ENCODE results near the gene TIMM22. TPM values are rescaled to one million over a fixed set of nuclear protein-coding genes. Genes with fewer than 3 reads are reported as not detected.

Gene TIMM22
- polyA plus RNA-seq, 3 donors: 3.2 to 13.6 (median 13.1) TPM

DNA sequence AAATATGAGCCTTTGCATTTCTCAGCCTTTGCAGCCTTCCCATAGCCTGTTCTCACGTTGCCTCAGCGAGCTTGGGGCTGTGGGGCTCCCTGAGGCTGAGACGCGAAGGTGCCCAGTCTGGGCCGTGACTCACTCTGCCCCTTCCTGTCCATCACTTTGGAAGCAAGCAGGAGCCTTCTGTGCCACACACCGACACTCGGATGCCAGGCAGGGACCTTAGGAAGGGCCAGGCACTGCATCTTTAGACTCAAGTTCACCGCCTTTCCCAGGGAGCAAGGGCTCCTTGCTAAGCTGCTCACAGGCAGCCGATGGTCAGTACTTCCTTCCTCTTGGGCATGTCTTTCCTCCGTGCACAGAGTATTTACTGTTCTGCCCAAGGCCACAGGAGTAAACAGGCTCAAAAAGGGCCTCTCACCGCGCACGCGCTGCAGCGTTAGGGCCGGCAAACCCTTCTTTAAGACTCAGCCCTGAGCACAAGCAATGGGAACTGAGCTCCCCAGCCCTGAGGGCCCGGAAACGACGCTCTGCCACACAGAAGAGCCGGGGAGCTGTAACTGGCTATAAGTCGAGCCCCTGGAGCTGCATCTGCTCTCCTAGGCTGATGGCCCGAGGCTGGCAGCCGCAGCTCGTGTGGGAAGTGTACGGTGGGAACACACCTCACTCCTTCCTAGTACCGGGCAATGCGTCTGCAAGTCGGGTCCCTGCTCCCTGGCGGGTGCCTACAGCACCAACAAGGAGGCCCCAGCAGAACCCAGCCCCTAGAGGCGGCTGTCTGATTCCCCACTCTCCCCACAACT lies 7.2 kb downstream of the TIMM22 start:
- Histone ChIP-seq H3K9me3 (replicated peaks in 1 of 2; ENCODE audit: control insufficient read depth in 1 of 2, insufficient read depth in 1 of 2, low read length in 2 of 2) (no peaks in the 10 kb centered on the region), H3K4me3 (replicated peaks in 1 of 3; ENCODE audit: low read depth in 2 of 3, low read length in 3 of 3) (no peak overlapping the region), H3K9ac (ENCODE audit: insufficient read depth, low read length, poor library complexity, severe bottlenecking) (no peak overlapping the region), H2AFZ (ENCODE audit: insufficient read depth, low read depth, low read length, poor library complexity, severe bottlenecking) (no peak overlapping the region), H3K27ac (ENCODE audit: low read depth in 1 of 2, low read length in 2 of 2) (no peak overlapping the region), H3K79me2 (ENCODE audit: insufficient read depth, low read length) (no peaks in the 10 kb centered on the region), H3K27me3 (ENCODE audit: control insufficient read depth in 2 of 2, insufficient read depth in 2 of 2, low read length in 2 of 2) (no peaks in the 10 kb centered on the region), H3K4me1 (ENCODE audit: control insufficient read depth in 1 of 2, insufficient read depth in 2 of 2, low read length in 2 of 2) (no peaks in the 10 kb centered on the region), H4K20me1 (ENCODE audit: insufficient read depth, low read length) (peaks cover 90% of the 10 kb centered on the region), H3K4me2 (replicated peaks; ENCODE audit: extremely low read depth, low read length, poor library complexity, severe bottlenecking) (no peak overlapping the region), H3K36me3 (replicated peaks in 1 of 2; ENCODE audit: control insufficient read depth in 1 of 2, insufficient read depth in 2 of 2, low read length in 2 of 2) (peaks cover 88 to 90% of the 10 kb centered on the region in 2 donors)
- H3K36me3 Mint-ChIP-seq: peaks cover 72 to 89% of the 10 kb centered on the region in 2 donors
- 83% methylated on average over 26 of the region's 30 CpGs for WGBS (ENCODE audit: insufficient coverage)
- TF ChIP-seq, protein P1, sequence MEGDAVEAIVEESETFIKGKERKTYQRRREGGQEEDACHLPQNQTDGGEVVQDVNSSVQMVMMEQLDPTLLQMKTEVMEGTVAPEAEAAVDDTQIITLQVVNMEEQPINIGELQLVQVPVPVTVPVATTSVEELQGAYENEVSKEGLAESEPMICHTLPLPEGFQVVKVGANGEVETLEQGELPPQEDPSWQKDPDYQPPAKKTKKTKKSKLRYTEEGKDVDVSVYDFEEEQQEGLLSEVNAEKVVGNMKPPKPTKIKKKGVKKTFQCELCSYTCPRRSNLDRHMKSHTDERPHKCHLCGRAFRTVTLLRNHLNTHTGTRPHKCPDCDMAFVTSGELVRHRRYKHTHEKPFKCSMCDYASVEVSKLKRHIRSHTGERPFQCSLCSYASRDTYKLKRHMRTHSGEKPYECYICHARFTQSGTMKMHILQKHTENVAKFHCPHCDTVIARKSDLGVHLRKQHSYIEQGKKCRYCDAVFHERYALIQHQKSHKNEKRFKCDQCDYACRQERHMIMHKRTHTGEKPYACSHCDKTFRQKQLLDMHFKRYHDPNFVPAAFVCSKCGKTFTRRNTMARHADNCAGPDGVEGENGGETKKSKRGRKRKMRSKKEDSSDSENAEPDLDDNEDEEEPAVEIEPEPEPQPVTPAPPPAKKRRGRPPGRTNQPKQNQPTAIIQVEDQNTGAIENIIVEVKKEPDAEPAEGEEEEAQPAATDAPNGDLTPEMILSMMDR (IDR thresholded peaks at IDR 0.05): no peak
- H3K9me3 Mint-ChIP-seq: no peaks in the 10 kb centered on the region
- H3K4me1 Mint-ChIP-seq: no peaks in the 10 kb centered on the region
- no peak for DNase-seq
- intact Hi-C loops (cut with micrococcal nuclease): loop anchor here in 1 of 2 donors (10.0 kb wide), 1 partner anchor 51 kb away; no protein-coding TSS in a partner anchor
- peak overlapping the region in 1 of 7 donors; percentile 15 for H3K27ac Mint-ChIP-seq
- H3K27me3 Mint-ChIP-seq (ENCODE audit: low read depth in 3 of 3): peaks cover 0 to 2% (median 1%) of the 10 kb centered on the region in 3 donors
- no peak overlapping the region for H3K4me3 Mint-ChIP-seq

DNA sequence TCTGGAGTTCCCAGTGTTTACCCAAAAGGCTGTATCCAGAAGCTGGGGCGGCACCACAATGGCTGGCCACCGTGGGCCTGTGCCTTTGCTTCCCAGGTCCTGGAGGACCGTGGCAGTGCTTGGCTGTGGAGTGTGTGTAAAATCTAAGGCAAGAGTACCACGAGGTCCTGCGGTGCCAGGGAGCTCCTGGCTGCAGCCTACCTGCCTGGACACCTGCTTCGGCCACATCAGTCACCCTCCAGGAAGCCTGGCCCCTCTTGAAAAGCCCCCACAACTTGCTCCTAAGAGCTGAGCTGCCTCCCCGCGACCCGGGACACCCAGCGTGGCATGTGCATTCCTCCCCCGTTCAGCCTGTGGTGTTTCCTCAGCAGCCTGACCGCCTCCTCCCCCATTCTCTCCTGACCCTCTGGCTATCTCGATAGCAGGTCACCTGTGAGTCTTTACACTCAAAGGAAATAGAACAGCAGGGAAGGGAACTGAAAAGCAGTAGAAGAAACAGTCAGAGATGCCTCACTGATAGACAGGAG lies 7.9 kb downstream of the TIMM22 start:
- Histone ChIP-seq H3K4me1 (ENCODE audit: control insufficient read depth in 1 of 2, insufficient read depth in 2 of 2, low read length in 2 of 2) (no peaks in the 10 kb centered on the region), H3K36me3 (replicated peaks in 1 of 2; ENCODE audit: control insufficient read depth in 1 of 2, insufficient read depth in 2 of 2, low read length in 2 of 2) (peaks cover 92 to 97% of the 10 kb centered on the region in 2 donors), H3K27me3 (ENCODE audit: control insufficient read depth in 2 of 2, insufficient read depth in 2 of 2, low read length in 2 of 2) (no peaks in the 10 kb centered on the region), H3K27ac (ENCODE audit: low read depth in 1 of 2, low read length in 2 of 2) (no peak overlapping the region), H3K9ac (ENCODE audit: insufficient read depth, low read length, poor library complexity, severe bottlenecking) (no peak overlapping the region), H3K9me3 (replicated peaks in 1 of 2; ENCODE audit: control insufficient read depth in 1 of 2, insufficient read depth in 1 of 2, low read length in 2 of 2) (no peaks in the 10 kb centered on the region), H3K79me2 (ENCODE audit: insufficient read depth, low read length) (no peaks in the 10 kb centered on the region), H2AFZ (ENCODE audit: insufficient read depth, low read depth, low read length, poor library complexity, severe bottlenecking) (no peak overlapping the region), H3K4me2 (replicated peaks; ENCODE audit: extremely low read depth, low read length, poor library complexity, severe bottlenecking) (no peak overlapping the region), H3K4me3 (replicated peaks in 1 of 3; ENCODE audit: low read depth in 2 of 3, low read length in 3 of 3) (no peak overlapping the region), H4K20me1 (ENCODE audit: insufficient read depth, low read length) (peaks cover 91% of the 10 kb centered on the region)
- Mint-ChIP-seq H3K4me3 (no peak overlapping the region), H3K36me3 (peaks cover 72 to 89% of the 10 kb centered on the region in 2 donors), H3K27me3 (ENCODE audit: low read depth in 3 of 3) (peaks cover 0 to 2% (median 0%) of the 10 kb centered on the region in 3 donors), H3K27ac (peak overlapping the region in 1 of 7 donors; percentile 70), H3K4me1 (no peaks in the 10 kb centered on the region), H3K9me3 (no peaks in the 10 kb centered on the region)
- DNase-seq: no peak
- TF ChIP-seq, protein P1 (IDR thresholded peaks at IDR 0.05): no peak
- 87% methylated on average over 10 of the region's 13 CpGs for WGBS (ENCODE audit: insufficient coverage)
- intact Hi-C loops (cut with micrococcal nuclease): loop anchor here in 1 of 2 donors (10.0 kb wide), 1 partner anchor 50 kb away; no protein-coding TSS in a partner anchor
